Measurements from ENCODE around the gene THSD4. TPM values are rescaled to one million over a fixed set of nuclear protein-coding genes. Genes with fewer than 3 reads are reported as not detected.

The THSD4 gene
- total and polyA plus RNA-seq, 9 of the 15 experiments (the other 6 are each of a cell fraction or from before 2014, with no cell fraction given) = 0.04 TPM; not detected in 5

DNA sequence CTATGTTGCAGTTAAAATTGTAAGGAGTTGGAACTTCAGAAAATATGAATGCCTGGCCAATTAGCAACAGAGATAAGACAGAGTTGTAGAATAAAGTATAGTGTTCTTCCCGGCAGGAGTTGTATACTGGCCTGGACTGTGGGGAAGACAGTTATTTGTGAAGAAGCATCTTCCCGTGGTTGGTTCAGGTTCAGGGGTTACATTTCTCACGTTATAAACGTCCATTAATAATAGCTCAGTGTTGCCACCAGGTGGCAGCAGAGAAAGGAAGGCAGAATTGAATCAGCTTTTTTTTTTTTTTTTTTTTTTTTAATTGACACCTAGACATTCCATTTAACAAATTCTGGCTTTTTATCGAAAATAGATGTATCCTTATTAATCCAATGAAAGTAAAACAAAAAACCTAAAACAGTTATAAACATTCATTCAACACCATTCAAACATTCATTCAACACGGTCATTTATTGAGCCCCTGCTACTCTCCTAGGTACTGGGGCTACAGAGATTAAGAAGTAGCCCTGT, 628.7 kb downstream of the THSD4 start (continued):
- TF ChIP-seq, protein P1, sequence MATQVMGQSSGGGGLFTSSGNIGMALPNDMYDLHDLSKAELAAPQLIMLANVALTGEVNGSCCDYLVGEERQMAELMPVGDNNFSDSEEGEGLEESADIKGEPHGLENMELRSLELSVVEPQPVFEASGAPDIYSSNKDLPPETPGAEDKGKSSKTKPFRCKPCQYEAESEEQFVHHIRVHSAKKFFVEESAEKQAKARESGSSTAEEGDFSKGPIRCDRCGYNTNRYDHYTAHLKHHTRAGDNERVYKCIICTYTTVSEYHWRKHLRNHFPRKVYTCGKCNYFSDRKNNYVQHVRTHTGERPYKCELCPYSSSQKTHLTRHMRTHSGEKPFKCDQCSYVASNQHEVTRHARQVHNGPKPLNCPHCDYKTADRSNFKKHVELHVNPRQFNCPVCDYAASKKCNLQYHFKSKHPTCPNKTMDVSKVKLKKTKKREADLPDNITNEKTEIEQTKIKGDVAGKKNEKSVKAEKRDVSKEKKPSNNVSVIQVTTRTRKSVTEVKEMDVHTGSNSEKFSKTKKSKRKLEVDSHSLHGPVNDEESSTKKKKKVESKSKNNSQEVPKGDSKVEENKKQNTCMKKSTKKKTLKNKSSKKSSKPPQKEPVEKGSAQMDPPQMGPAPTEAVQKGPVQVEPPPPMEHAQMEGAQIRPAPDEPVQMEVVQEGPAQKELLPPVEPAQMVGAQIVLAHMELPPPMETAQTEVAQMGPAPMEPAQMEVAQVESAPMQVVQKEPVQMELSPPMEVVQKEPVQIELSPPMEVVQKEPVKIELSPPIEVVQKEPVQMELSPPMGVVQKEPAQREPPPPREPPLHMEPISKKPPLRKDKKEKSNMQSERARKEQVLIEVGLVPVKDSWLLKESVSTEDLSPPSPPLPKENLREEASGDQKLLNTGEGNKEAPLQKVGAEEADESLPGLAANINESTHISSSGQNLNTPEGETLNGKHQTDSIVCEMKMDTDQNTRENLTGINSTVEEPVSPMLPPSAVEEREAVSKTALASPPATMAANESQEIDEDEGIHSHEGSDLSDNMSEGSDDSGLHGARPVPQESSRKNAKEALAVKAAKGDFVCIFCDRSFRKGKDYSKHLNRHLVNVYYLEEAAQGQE (IDR thresholded peaks at IDR 0.05; ENCODE audit: borderline replicate concordance) = peak; percentile 20; the same call in 1 of the 2 replicates
- TF ChIP-seq, protein P1 (CRISPR knock-in tag; IDR thresholded peaks at IDR 0.05; ENCODE audit: low read depth) = no peak
- TF ChIP-seq, protein P2, sequence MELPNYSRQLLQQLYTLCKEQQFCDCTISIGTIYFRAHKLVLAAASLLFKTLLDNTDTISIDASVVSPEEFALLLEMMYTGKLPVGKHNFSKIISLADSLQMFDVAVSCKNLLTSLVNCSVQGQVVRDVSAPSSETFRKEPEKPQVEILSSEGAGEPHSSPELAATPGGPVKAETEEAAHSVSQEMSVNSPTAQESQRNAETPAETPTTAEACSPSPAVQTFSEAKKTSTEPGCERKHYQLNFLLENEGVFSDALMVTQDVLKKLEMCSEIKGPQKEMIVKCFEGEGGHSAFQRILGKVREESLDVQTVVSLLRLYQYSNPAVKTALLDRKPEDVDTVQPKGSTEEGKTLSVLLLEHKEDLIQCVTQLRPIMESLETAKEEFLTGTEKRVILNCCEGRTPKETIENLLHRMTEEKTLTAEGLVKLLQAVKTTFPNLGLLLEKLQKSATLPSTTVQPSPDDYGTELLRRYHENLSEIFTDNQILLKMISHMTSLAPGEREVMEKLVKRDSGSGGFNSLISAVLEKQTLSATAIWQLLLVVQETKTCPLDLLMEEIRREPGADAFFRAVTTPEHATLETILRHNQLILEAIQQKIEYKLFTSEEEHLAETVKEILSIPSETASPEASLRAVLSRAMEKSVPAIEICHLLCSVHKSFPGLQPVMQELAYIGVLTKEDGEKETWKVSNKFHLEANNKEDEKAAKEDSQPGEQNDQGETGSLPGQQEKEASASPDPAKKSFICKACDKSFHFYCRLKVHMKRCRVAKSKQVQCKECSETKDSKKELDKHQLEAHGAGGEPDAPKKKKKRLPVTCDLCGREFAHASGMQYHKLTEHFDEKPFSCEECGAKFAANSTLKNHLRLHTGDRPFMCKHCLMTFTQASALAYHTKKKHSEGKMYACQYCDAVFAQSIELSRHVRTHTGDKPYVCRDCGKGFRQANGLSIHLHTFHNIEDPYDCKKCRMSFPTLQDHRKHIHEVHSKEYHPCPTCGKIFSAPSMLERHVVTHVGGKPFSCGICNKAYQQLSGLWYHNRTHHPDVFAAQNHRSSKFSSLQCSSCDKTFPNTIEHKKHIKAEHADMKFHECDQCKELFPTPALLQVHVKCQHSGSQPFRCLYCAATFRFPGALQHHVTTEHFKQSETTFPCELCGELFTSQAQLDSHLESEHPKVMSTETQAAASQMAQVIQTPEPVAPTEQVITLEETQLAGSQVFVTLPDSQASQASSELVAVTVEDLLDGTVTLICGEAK (IDR thresholded peaks at IDR 0.05) = peak; percentile 76
- TF ChIP-seq, protein P2 (CRISPR knock-in tag; IDR thresholded peaks at IDR 0.05) = no peak
- TF ChIP-seq SAFB2 (IDR thresholded peaks at IDR 0.05; ENCODE audit: borderline replicate concordance, low read depth, low read length, severe bottlenecking) (no peak), HCFC1 (IDR thresholded peaks at IDR 0.05; ENCODE audit: low read depth, low read length) (no peak), TRIM28 (IDR thresholded peaks at IDR 0.05) (no peak), ZNF589 (CRISPR knock-in tag; IDR thresholded peaks at IDR 0.05; ENCODE audit: low read depth) (no peak), SMC3 (conservative IDR thresholded peaks at IDR 0.05; ENCODE audit: insufficient read depth, low read depth, low read length) (peak; percentile 53), NFYB (IDR thresholded peaks at IDR 0.05; ENCODE audit: extremely low read depth, insufficient read length) (no peak)
